Activated naive CD8-positive, alpha-beta T cell treated with anti-CD3 and anti-CD28 coated beads, Interleukin-2, amount 50 U/mL, for 24 hours (primary cell): ENCODE data around the gene MVB12B.

Experiments
- ATAC-seq: fragments of 150-1000 bp; cut with Tn5 transposase; one replicate; pipeline ENCODE4 v1.10.0; 2021
- DNase-seq: peaks from one replicate; pipeline ENCODE4 v3.0.0; 2021
- H3K27ac Mint-ChIP-seq: one replicate; pipeline ENCODE4 v1.8.0; 2021; ENCODE audit warnings: mild to moderate bottlenecking, mixed read lengths
- H3K27me3 Mint-ChIP-seq: one replicate; pipeline ENCODE4 v1.8.0; 2021; ENCODE audit warnings: mixed read lengths
- H3K36me3 Mint-ChIP-seq: one replicate; pipeline ENCODE4 v1.8.0; 2021; ENCODE audit warnings: low read depth, mixed read lengths
- H3K4me1 Mint-ChIP-seq: one replicate; pipeline ENCODE4 v1.8.0; 2021; ENCODE audit warnings: mixed read lengths
- H3K4me3 Mint-ChIP-seq: one replicate; pipeline ENCODE4 v1.8.0; 2021; ENCODE audit warnings: mild to moderate bottlenecking, moderate library complexity, mixed read lengths
- H3K9me3 Mint-ChIP-seq: one replicate; pipeline ENCODE4 v1.8.0; 2021; ENCODE audit warnings: mixed read lengths

MVB12B gene

DNA sequence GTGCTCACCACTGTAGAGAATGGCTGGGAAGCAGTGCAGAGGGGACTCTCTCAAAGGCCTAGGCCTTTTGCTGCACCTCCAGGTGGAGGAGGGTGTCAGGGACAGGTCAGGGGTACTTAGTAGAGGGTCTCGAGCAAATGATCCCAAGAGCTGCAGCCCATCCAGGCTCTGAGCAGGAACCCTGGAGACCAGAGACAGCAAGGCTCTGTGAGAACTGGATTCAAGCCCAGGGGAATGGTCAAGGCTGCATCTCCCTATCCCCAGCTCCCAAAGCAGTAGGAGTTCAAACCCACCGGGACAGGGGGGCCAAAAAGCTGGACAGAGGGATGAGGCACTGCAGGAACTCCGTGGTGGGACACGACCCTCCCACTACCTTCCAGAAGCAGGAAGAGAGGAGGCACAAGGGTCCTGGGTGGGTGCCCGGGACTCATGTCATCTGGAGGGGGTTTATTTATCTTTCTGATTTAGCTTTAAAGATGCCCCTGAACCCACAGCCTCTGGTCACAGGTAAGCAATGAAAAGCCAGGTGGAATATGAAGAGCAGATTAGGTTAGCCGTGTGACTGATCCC lies 124.8 kb downstream of the MVB12B start:
- H3K4me3 Mint-ChIP-seq: no peak overlapping the region
- ATAC-seq (no peak), DNase-seq (no peak)
- H3K9me3 Mint-ChIP-seq: no peaks in the 10 kb centered on the region
- H3K4me1 Mint-ChIP-seq: no peaks in the 10 kb centered on the region
- H3K27ac Mint-ChIP-seq: no peak overlapping the region
- no peaks in the 10 kb centered on the region for H3K36me3 Mint-ChIP-seq
- no peaks in the 10 kb centered on the region for H3K27me3 Mint-ChIP-seq

DNA sequence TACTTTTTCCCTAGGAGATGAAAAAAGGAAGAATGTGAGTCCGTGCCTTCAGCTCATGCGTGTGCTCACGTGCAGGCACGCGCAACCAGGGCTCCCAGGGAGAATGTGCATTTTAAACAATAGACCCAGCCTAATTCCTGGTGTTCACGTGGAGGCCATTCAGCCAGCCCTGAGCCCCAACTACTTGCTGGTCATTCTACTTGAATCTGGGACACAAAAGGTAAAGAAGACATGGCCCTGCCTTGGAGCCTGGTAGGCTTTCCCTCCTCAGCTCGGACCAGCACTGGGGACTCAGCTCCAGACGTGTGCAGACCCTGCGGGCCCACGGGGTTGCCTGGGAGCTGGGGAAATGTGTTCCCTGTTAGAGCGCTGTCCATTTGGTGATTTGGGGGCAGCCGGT lies 125.5 kb downstream of the MVB12B start:
- no peak overlapping the region for H3K27ac Mint-ChIP-seq
- no peaks in the 10 kb centered on the region for H3K4me1 Mint-ChIP-seq
- H3K36me3 Mint-ChIP-seq: no peaks in the 10 kb centered on the region
- DNase-seq (no peak), ATAC-seq (no peak)
- no peaks in the 10 kb centered on the region for H3K27me3 Mint-ChIP-seq
- no peaks in the 10 kb centered on the region for H3K9me3 Mint-ChIP-seq
- no peak overlapping the region for H3K4me3 Mint-ChIP-seq

DNA sequence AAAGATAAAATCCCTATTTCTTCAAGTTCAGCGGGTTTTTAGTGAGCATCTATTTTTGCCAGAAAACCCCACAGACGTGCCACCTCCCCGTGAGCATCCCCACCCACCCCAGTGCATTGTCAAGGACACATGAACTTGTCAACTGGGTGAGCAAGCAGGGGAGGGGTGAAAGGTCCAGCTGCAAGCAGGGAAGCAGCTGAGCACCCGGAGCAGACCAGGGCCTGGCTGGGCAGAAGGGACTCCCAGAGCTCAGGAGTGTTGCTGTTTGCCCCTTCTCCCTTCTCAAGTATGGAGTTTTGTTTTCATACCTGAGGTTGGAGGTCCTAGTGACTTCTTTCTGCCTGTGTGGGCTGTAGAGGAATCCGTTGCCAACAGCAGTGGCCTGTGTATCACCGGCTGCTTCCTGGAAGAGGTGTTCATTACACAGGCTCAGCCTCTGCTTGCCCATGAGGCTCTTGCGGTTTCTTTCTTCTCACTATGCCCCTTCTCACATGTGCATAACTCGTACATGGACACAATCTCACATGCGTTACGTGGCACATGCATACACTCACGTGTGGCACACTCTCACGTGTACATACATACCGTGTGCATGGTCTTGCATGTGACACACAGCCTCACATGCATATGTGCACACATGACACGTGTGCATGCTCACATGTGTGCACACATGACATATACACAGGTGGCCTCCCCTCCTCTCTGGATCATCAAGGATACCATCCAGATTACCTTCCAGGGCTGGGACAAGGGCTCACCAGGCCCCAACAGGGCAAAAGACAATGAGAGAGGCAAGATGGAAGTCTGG lies 126.7 kb downstream of the MVB12B start:
- DNase-seq (no peak), ATAC-seq (no peak)
- Mint-ChIP-seq H3K4me1 (no peaks in the 10 kb centered on the region), H3K4me3 (no peak overlapping the region), H3K27me3 (no peaks in the 10 kb centered on the region), H3K27ac (no peak overlapping the region), H3K36me3 (no peaks in the 10 kb centered on the region), H3K9me3 (no peaks in the 10 kb centered on the region)

DNA sequence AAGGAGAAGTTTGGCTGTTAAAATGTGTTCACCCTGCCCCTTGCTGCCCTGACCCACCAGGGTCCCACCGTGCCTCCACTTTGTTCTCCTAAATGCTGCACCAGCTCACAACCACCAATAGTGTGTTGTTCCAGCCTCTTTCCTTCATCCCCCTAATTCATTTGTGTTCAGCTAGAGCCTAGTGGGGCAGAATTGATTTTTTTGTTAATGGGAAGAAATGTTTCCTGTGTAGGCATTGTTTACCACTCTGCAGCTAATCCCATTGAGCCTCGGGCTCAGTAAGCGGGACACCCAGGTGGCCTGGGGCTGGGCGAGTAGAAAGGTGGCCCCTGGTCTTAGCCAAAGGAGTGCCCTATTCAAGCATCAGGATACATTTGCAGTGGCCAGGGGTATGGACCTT lies 127.6 kb downstream of the MVB12B start:
- Mint-ChIP-seq H3K27ac (no peak overlapping the region), H3K36me3 (no peaks in the 10 kb centered on the region)
- no peak for ATAC-seq

DNA sequence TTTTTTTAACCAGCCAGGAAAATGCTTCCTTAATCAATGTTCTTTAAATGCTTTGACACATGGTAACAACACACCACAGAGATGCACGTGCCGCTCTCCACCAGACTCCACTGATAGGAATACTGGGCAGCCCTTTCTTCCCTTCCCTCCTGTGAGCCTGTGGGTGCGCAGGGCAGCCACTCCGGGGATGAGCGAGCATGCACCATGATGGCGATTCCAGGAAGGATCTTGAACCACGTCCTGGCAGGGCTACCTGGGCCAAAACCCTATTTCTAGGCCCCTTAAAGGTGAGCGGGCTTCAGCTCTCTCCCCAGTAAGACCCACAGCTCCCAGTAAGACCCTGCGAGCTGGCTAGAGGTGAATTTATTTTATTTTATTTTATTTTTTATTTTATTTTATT lies 128.2 kb downstream of the MVB12B start:
- H3K36me3 Mint-ChIP-seq: no peaks in the 10 kb centered on the region
- H3K27ac Mint-ChIP-seq: no peak overlapping the region
- no peaks in the 10 kb centered on the region for H3K4me1 Mint-ChIP-seq
- H3K27me3 Mint-ChIP-seq: no peaks in the 10 kb centered on the region
- no peak overlapping the region for H3K4me3 Mint-ChIP-seq
- no peaks in the 10 kb centered on the region for H3K9me3 Mint-ChIP-seq
- ATAC-seq (no peak), DNase-seq (no peak)

More for the DNA sequence above, 127.6 kb downstream of the MVB12B start:
- Mint-ChIP-seq H3K27me3 (no peaks in the 10 kb centered on the region), H3K9me3 (no peaks in the 10 kb centered on the region), H3K4me1 (no peaks in the 10 kb centered on the region), H3K4me3 (no peak overlapping the region)
- DNase-seq: no peak

DNA sequence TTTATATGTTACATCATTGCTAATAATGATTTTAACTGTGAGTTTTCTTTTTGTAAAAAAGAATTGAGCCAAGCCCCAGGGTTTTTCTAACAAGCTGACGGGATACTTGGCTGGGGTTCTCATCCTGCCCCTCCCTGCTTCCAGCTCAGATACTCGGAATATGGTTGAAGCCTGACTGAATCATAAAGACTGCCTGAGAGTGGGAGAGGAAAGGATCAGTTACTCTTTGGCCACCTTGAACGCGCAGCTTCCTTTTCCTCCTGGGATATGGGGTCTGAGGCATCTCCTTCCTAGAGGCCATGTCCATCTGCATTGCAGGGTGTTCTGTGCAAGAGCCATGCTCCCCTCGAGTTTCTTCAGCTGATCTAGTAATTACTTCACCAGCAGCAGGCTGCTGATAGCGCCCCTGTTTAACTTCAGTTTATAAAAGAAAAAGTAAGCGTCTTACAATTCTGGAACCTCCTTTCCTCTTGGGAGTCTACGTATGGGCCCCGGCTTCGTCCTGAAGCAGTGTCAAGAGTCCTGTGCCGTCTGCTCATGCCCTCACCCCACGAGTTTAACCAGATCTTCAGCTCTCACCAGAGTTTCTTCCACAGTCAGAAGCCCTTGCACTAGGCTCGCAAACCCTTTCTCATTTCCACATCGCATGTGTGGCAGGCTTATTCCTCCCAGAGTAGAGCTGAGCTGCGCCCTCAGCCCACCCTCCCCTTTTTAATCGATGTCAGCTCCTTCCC lies 130.0 kb downstream of the MVB12B start:
- H3K4me3 Mint-ChIP-seq: no peak overlapping the region
- DNase-seq: no peak
- no peaks in the 10 kb centered on the region for H3K27me3 Mint-ChIP-seq
- H3K9me3 Mint-ChIP-seq: no peaks in the 10 kb centered on the region
- ATAC-seq: no peak
- H3K4me1 Mint-ChIP-seq: no peaks in the 10 kb centered on the region
- no peak overlapping the region for H3K27ac Mint-ChIP-seq
- H3K36me3 Mint-ChIP-seq: no peaks in the 10 kb centered on the region

DNA sequence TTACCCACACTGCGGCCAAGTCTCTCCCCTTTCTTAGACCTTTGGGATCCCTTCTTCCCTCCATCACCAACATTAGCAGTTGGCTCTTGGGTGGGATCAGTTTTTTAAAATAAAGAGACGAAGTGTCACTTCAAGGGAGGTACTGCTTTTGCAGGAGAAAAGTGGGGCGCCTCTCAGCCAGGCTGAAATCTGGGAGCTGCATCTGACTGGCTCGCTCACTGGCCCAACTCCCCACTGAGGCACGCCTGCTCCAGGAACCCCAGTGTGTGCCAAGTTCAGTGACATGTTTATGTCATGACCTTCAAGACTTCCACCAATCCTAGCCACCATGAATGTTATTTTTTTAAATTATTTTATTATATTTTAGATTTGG lies 130.5 kb downstream of the MVB12B start:
- H3K36me3 Mint-ChIP-seq: no peaks in the 10 kb centered on the region
- no peak overlapping the region for H3K4me3 Mint-ChIP-seq
- no peak for ATAC-seq
- no peak overlapping the region for H3K27ac Mint-ChIP-seq
- no peaks in the 10 kb centered on the region for H3K9me3 Mint-ChIP-seq
- DNase-seq: no peak
- H3K4me1 Mint-ChIP-seq: no peaks in the 10 kb centered on the region
- H3K27me3 Mint-ChIP-seq: no peaks in the 10 kb centered on the region

DNA sequence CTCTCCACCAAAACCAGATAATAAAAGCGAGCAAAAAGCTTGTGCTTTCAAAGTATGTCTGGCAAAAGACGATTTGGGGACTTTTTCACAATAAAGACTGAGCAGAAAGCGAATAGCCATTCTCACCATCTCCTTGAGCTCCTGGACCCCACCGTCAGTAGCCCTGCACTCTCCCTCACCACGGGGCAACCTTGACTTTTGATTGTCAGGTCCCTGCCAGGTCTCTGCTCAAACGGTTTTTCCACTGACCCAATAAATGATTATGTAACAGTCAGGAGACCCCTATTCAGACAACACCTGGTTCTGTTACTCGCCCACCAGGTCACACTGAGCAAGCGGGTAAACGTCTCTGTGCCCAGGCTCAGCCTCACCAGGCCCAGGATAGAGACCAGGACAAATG lies 131.3 kb downstream of the MVB12B start:
- Mint-ChIP-seq H3K4me1 (no peaks in the 10 kb centered on the region), H3K27me3 (no peaks in the 10 kb centered on the region), H3K27ac (no peak overlapping the region), H3K9me3 (no peaks in the 10 kb centered on the region), H3K36me3 (no peaks in the 10 kb centered on the region), H3K4me3 (no peak overlapping the region)
- ATAC-seq (no peak), DNase-seq (no peak)

DNA sequence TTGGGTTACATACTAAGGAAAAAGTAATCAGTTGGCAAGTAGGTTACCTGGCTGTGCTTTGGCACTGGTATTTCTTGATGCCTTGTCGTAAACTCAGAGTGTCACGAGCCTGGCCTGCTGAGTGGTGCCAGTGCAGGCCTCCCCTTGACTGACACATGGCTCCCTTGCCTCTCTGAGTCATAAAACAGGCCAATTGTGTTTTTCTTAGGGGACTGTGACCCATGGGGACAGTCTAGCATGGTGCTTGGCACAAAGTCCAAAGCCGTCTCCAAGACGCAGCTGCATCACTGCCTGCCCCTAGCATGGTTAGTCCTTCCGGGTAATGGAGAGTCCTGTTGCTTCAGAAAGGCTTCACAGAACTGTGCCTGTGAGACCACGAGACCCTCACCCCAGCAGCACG lies 132.5 kb downstream of the MVB12B start:
- H3K27me3 Mint-ChIP-seq: no peaks in the 10 kb centered on the region
- no peak overlapping the region for H3K27ac Mint-ChIP-seq
- ATAC-seq (no peak), DNase-seq (no peak)
- H3K36me3 Mint-ChIP-seq: no peaks in the 10 kb centered on the region
- H3K9me3 Mint-ChIP-seq: no peaks in the 10 kb centered on the region
- no peaks in the 10 kb centered on the region for H3K4me1 Mint-ChIP-seq
- no peak overlapping the region for H3K4me3 Mint-ChIP-seq

DNA sequence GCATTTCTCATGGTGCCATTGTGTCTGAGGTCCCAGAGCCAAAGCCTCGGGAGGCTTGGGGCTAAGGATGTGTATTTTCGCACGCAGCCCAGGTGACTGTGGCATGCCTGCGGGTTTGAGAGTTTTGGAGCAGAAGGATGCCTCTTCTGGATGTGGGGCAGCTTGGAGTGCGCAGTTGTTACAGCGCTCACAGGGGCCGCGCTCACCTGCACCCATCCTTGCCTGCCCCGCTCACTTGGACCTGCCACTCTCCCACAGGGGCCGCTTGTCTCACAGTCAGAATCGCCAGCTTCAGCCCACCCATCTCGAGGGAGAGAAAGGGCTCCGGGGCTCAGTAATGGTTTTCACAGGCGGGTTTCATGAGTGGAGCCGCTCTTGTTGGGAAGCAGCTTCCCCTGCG lies 132.9 kb downstream of the MVB12B start:
- Mint-ChIP-seq H3K36me3 (no peaks in the 10 kb centered on the region), H3K27ac (no peak overlapping the region), H3K9me3 (no peaks in the 10 kb centered on the region), H3K4me1 (no peaks in the 10 kb centered on the region), H3K27me3 (no peaks in the 10 kb centered on the region), H3K4me3 (no peak overlapping the region)
- DNase-seq (no peak), ATAC-seq (no peak)

DNA sequence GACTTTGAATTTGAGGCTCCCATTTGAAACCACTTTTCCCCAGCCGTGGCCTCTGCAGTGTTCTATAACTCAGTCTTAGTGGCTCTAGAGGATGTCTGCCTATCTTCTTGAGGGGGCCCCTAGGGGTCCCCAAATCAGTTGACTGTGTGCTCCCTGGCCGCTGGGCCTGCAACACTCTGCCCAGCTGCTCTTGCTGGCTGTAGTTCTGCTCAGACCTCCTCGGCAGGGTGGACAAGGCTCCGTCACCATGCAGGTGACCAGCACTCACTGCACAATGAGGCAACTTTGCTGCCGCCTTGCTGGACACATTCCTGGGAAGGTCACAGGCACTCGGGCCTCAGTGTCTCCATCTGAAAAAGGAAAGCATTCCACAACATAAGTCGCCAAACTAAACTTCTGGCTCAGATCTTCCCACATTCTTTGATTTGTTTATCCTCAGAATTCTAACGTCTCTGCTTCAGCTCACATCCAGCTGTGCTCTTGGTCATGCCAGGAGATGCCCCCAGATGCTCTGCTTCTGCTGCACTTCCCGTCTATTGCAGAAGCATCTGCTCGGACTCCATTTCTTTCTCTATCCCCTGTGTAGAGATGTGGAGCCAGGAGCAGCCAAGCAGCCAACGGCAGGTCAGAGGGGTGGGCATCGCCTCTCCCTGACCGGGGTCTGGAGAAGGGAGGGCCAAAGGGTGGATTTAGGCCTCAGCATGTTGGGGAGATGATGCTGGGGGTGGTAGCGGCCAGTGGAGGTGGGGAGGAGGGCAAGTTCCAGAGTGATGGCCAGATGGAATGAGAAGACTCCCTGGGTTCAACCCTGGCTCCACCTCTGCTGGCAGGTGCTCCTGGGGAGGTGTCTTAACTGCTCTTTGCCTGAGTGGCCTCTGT lies 133.6 kb downstream of the MVB12B start:
- no peak for ATAC-seq
- Mint-ChIP-seq H3K4me3 (no peak overlapping the region), H3K27ac (no peak overlapping the region), H3K27me3 (no peaks in the 10 kb centered on the region), H3K4me1 (peaks cover 4% of the 10 kb centered on the region), H3K36me3 (no peaks in the 10 kb centered on the region), H3K9me3 (no peaks in the 10 kb centered on the region)
- no peak for DNase-seq

DNA sequence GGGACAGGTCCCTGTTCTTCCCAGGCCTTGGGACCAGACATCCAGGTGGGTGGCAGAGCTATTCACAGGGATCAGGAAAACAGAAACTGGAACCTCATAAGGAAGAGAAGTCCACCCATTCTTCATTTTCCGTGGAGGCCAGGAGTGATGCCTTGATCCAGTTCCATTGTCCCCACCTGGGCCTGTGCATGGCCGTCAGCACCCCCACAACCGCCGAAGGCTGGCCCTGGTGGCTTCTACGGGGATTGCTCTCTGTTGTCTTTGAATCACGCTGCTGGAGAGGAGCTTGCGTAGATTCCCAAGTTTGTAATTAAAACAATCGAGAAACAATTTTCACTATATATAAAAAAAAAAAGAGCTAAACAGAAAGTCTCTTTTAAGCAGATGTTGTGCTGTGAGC lies 134.4 kb downstream of the MVB12B start:
- Mint-ChIP-seq H3K4me1 (peaks cover 7% of the 10 kb centered on the region), H3K36me3 (no peaks in the 10 kb centered on the region), H3K4me3 (no peak overlapping the region), H3K27ac (no peak overlapping the region), H3K27me3 (no peaks in the 10 kb centered on the region), H3K9me3 (no peaks in the 10 kb centered on the region)
- ATAC-seq: no peak
- DNase-seq: no peak

DNA sequence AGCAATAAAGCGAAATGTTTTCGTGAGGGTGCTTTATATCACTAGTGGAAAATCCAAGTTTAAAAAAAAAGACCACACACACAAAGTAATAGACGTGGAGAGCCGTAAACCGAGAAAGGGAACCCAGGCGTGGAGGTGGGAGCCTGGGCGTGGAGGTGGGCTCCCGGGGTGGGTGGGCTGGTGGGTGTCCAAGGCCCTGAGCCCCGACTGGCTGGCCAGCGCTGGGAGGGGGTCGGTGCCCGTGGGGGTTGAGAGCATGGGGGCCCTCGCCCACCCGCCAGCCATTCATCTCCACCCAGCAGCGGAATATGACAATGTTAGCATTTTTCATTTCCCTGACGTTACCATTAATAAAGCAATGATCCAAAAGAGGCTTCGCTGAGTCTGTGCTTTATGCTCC lies 135.0 kb downstream of the MVB12B start:
- H3K27ac Mint-ChIP-seq: no peak overlapping the region
- no peaks in the 10 kb centered on the region for H3K9me3 Mint-ChIP-seq
- no peak for DNase-seq
- no peak overlapping the region for H3K4me3 Mint-ChIP-seq
- peaks cover 7% of the 10 kb centered on the region for H3K4me1 Mint-ChIP-seq
- no peaks in the 10 kb centered on the region for H3K36me3 Mint-ChIP-seq
- no peak for ATAC-seq
- H3K27me3 Mint-ChIP-seq: no peaks in the 10 kb centered on the region

DNA sequence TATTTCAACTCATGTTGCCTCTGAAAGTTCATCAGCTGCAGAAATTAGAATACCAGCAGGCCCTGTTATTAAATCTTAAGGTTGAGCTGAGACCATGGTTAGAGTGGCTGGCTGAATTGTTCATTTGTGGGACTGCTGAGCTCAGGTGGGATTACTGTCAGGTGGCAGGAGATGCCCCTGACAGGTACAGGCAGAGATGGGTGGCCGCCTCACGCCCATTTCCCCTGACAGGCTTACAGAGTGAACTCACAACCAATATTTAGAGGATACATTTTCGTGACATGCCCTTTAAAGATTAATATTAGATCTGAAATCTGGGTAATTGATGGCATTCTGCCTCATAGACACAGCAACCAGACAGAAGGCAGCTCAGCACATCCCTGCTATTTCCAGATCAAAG lies 136.0 kb downstream of the MVB12B start:
- Mint-ChIP-seq H3K9me3 (no peaks in the 10 kb centered on the region), H3K27me3 (no peaks in the 10 kb centered on the region), H3K27ac (no peak overlapping the region), H3K4me3 (no peak overlapping the region), H3K36me3 (no peaks in the 10 kb centered on the region), H3K4me1 (peaks cover 7% of the 10 kb centered on the region)
- ATAC-seq: no peak
- DNase-seq: no peak
